ENCODE results near the gene DYNLL1.
A peak's percentile ranks its signal among the peaks of the same experiment; 100 is the strongest.
"Not testable (repeated sequence)": the region's sequence is repeated elsewhere in the genome, so short reads cannot be mapped to it uniquely, and the experiment has no call there.

The DYNLL1 gene

DNA sequence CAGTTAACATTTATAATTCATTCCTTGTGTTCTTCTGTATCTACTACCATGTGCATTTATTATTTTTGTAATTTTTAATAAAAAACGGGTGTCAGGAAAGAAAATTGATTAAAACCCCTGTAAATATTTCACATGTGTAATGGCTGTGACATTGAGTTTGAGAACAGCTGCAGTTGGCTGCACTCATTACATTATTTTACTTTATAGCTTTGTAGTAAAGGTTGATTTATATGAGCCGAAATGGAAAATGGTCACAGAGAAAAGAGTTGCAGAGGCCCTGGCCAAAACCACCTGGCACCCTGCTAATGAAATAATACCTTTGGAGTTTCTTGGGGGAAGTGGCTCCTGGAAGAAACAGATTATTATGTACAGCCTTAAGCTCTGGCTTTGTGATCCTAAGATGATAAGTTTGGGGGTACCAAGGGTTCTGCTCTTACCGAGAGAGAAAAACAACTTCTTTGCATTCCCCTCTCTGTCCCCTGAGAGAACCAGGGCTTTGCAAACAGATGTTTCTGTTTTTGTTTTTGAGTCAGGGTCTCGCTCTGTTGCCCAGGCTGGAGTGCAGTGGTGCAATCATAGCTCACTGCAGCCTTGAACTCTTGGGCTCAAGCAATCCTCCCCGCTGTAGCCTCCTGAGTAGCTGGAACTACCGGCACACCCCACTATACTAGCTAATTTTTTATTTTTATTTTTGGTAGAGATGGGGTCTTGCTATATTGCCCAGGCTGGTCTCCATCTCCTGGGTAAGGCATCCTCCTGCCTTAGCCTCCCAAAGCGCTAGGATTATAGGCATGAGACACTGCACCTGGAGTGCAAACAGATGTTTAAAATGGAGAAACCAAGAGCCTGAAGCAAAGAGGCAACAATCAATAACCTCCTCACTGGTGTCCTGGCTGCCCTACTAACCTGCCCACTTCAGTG lies 9.7 kb upstream of the DYNLL1 start:
- Histone ChIP-seq H3K23ac (ENCODE audit: low read length) (no peak overlapping the region), H3K27ac (ENCODE audit: low read depth, low read length) (no peak overlapping the region), H3K4me1 (ENCODE audit: control insufficient read depth, low read depth, low read length) (no peaks in the 10 kb centered on the region), H3K4ac (ENCODE audit: low read depth, low read length) (no peak overlapping the region), H3K4me3 (ENCODE audit: low read length) (no peak overlapping the region), H3K79me2 (ENCODE audit: control insufficient read depth, insufficient read depth, low read length) (no peaks in the 10 kb centered on the region), H3K27me3 (ENCODE audit: insufficient read depth, low read length, poor library complexity) (no peaks in the 10 kb centered on the region), H2AK5ac (ENCODE audit: low read length) (no peak overlapping the region), H3K18ac (ENCODE audit: low read length) (no peak overlapping the region), H3K79me1 (ENCODE audit: low read length) (no peaks in the 10 kb centered on the region), H2BK120ac (ENCODE audit: low read depth, low read length) (no peak overlapping the region), H3K56ac (ENCODE audit: low read length) (no peak overlapping the region), H3K9ac (ENCODE audit: low read length) (no peak overlapping the region), H4K8ac (ENCODE audit: low read depth, low read length) (no peak overlapping the region), H2BK5ac (ENCODE audit: low read length) (no peak overlapping the region), H2BK15ac (replicated peaks; ENCODE audit: low read depth) (no peak overlapping the region), H3K4me2 (ENCODE audit: low read length) (no peak overlapping the region), H3K36me3 (ENCODE audit: control insufficient read depth, insufficient read depth, low read length) (no peaks in the 10 kb centered on the region), H4K5ac (ENCODE audit: low read length) (no peak overlapping the region)
- WGBS (ENCODE audit: extremely low coverage, insufficient coverage, low lambda C conversion rate), result no CpG with 5 or more reads among the region's 7 CpGs
- DNase-seq, result no peak

- not testable (repeated sequence) for H3K27ac ChIP-seq (ENCODE audit: low read depth, low read length); H3K27me3 ChIP-seq (ENCODE audit: insufficient read depth, low read length, poor library complexity); H3K4me1 ChIP-seq (ENCODE audit: control insufficient read depth, low read depth, low read length); H3K18ac ChIP-seq (ENCODE audit: low read length); H2BK5ac ChIP-seq (ENCODE audit: low read length); H4K5ac ChIP-seq (ENCODE audit: low read length); H3K4ac ChIP-seq (ENCODE audit: low read depth, low read length); H3K56ac ChIP-seq (ENCODE audit: low read length); H2AK5ac ChIP-seq (ENCODE audit: low read length); H2BK120ac ChIP-seq (ENCODE audit: low read depth, low read length); H3K4me2 ChIP-seq (ENCODE audit: low read length); DNase-seq; H3K79me1 ChIP-seq (ENCODE audit: low read length); H3K4me3 ChIP-seq (ENCODE audit: low read length); H3K23ac ChIP-seq (ENCODE audit: low read length); H3K36me3 ChIP-seq (ENCODE audit: control insufficient read depth, insufficient read depth, low read length); H3K79me2 ChIP-seq (ENCODE audit: control insufficient read depth, insufficient read depth, low read length); H3K9ac ChIP-seq (ENCODE audit: low read length); H4K8ac ChIP-seq (ENCODE audit: low read depth, low read length); H2BK15ac ChIP-seq (replicated peaks; ENCODE audit: low read depth)
- WGBS (ENCODE audit: extremely low coverage, insufficient coverage, low lambda C conversion rate), result no CpG with 5 or more reads among the region's 7 CpGs
Measured at GRCh38 chr12:120487552-120487951, 8.4 kb upstream of the DYNLL1 start.

GRCh38 chr12:120488057-120488640 lies 7.8 kb upstream of the DYNLL1 start:
- H2BK120ac ChIP-seq (ENCODE audit: low read depth, low read length), result no peak overlapping the region
- no peak overlapping the region for H3K4me3 ChIP-seq (ENCODE audit: low read length)
- H3K36me3 ChIP-seq (ENCODE audit: control insufficient read depth, insufficient read depth, low read length), result no peaks in the 10 kb centered on the region
- H3K27me3 ChIP-seq (ENCODE audit: insufficient read depth, low read length, poor library complexity), result no peaks in the 10 kb centered on the region
- no peak overlapping the region for H3K4me2 ChIP-seq (ENCODE audit: low read length)
- H3K27ac ChIP-seq (ENCODE audit: low read depth, low read length), result no peak overlapping the region
- DNase-seq, result no peak
- H3K9ac ChIP-seq (ENCODE audit: low read length), result no peak overlapping the region
- no peak overlapping the region for H4K5ac ChIP-seq (ENCODE audit: low read length)
- H3K56ac ChIP-seq (ENCODE audit: low read length), result no peak overlapping the region
- no peaks in the 10 kb centered on the region for H3K79me1 ChIP-seq (ENCODE audit: low read length)
- H2BK15ac ChIP-seq (replicated peaks; ENCODE audit: low read depth), result no peak overlapping the region
- no peak overlapping the region for H3K23ac ChIP-seq (ENCODE audit: low read length)
- H3K4me1 ChIP-seq (ENCODE audit: control insufficient read depth, low read depth, low read length), result no peaks in the 10 kb centered on the region
- no CpG with 5 or more reads among the region's 5 CpGs for WGBS (ENCODE audit: extremely low coverage, insufficient coverage, low lambda C conversion rate)
- H2BK5ac ChIP-seq (ENCODE audit: low read length), result no peak overlapping the region
- H3K79me2 ChIP-seq (ENCODE audit: control insufficient read depth, insufficient read depth, low read length), result no peaks in the 10 kb centered on the region
- no peak overlapping the region for H4K8ac ChIP-seq (ENCODE audit: low read depth, low read length)
- no peak overlapping the region for H3K4ac ChIP-seq (ENCODE audit: low read depth, low read length)
- no peak overlapping the region for H2AK5ac ChIP-seq (ENCODE audit: low read length)
- no peak overlapping the region for H3K18ac ChIP-seq (ENCODE audit: low read length)

- no peak overlapping the region for H3K9ac ChIP-seq (ENCODE audit: low read length)
- no peaks in the 10 kb centered on the region for H3K36me3 ChIP-seq (ENCODE audit: control insufficient read depth, insufficient read depth, low read length)
- no peak overlapping the region for H2BK5ac ChIP-seq (ENCODE audit: low read length)
- H2BK15ac ChIP-seq (replicated peaks; ENCODE audit: low read depth), result no peak overlapping the region
- H3K27ac ChIP-seq (ENCODE audit: low read depth, low read length), result no peak overlapping the region
- no peak overlapping the region for H3K4me2 ChIP-seq (ENCODE audit: low read length)
- H3K4ac ChIP-seq (ENCODE audit: low read depth, low read length), result no peak overlapping the region
- H4K8ac ChIP-seq (ENCODE audit: low read depth, low read length), result no peak overlapping the region
- no peaks in the 10 kb centered on the region for H3K79me1 ChIP-seq (ENCODE audit: low read length)
- no peak overlapping the region for H3K4me3 ChIP-seq (ENCODE audit: low read length)
- H3K4me1 ChIP-seq (ENCODE audit: control insufficient read depth, low read depth, low read length), result no peaks in the 10 kb centered on the region
- no peak overlapping the region for H2BK120ac ChIP-seq (ENCODE audit: low read depth, low read length)
- H3K23ac ChIP-seq (ENCODE audit: low read length), result no peak overlapping the region
- H3K18ac ChIP-seq (ENCODE audit: low read length), result no peak overlapping the region
- no peaks in the 10 kb centered on the region for H3K79me2 ChIP-seq (ENCODE audit: control insufficient read depth, insufficient read depth, low read length)
- no peak overlapping the region for H3K56ac ChIP-seq (ENCODE audit: low read length)
- no peak overlapping the region for H4K5ac ChIP-seq (ENCODE audit: low read length)
- no CpG with 5 or more reads among the region's 4 CpGs for WGBS (ENCODE audit: extremely low coverage, insufficient coverage, low lambda C conversion rate)
- no peak for DNase-seq
- H3K27me3 ChIP-seq (ENCODE audit: insufficient read depth, low read length, poor library complexity), result no peaks in the 10 kb centered on the region
- no peak overlapping the region for H2AK5ac ChIP-seq (ENCODE audit: low read length)
Measured at GRCh38 chr12:120489018-120489417, 6.9 kb upstream of the DYNLL1 start.

DNA sequence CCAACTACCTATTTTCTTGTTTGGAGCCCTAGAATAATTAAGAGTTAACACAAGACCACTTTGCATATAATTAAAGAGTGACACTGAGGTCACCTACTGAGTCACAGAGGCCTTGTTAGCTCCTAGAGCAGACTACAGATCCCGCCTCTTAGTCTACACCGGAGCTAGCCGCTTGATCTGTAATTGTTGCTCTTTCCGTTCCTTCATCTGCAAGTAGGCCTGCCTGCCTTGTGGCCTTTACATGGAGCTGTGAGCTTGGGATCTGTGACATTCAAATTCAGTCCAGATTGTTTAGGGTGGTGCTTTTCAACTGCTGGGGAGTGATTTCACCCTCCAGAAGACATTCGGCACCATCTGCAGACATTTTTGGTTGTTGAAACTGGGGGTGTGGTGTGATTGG lies 5.6 kb upstream of the DYNLL1 start:
- Histone ChIP-seq H2BK15ac (replicated peaks; ENCODE audit: low read depth) (no peak overlapping the region), H2AK5ac (ENCODE audit: low read length) (no peak overlapping the region), H3K27ac (ENCODE audit: low read depth, low read length) (no peak overlapping the region), H3K79me2 (ENCODE audit: control insufficient read depth, insufficient read depth, low read length) (no peaks in the 10 kb centered on the region), H2BK120ac (ENCODE audit: low read depth, low read length) (no peak overlapping the region), H3K4me2 (ENCODE audit: low read length) (no peak overlapping the region), H4K5ac (ENCODE audit: low read length) (no peak overlapping the region), H2BK5ac (ENCODE audit: low read length) (no peak overlapping the region), H3K36me3 (ENCODE audit: control insufficient read depth, insufficient read depth, low read length) (no peaks in the 10 kb centered on the region), H3K56ac (ENCODE audit: low read length) (no peak overlapping the region), H4K8ac (ENCODE audit: low read depth, low read length) (no peak overlapping the region), H3K4me1 (ENCODE audit: control insufficient read depth, low read depth, low read length) (no peaks in the 10 kb centered on the region), H3K4ac (ENCODE audit: low read depth, low read length) (no peak overlapping the region), H3K4me3 (ENCODE audit: low read length) (no peak overlapping the region), H3K79me1 (ENCODE audit: low read length) (no peaks in the 10 kb centered on the region), H3K27me3 (ENCODE audit: insufficient read depth, low read length, poor library complexity) (no peaks in the 10 kb centered on the region), H3K18ac (ENCODE audit: low read length) (no peak overlapping the region), H3K9ac (ENCODE audit: low read length) (no peak overlapping the region), H3K23ac (ENCODE audit: low read length) (no peak overlapping the region)
- WGBS (ENCODE audit: extremely low coverage, insufficient coverage, low lambda C conversion rate), result no CpG with 5 or more reads among the region's 5 CpGs
- peak; percentile 22 for DNase-seq
